ENCODE data around the gene DAPK2.

DAPK2 gene

DNA sequence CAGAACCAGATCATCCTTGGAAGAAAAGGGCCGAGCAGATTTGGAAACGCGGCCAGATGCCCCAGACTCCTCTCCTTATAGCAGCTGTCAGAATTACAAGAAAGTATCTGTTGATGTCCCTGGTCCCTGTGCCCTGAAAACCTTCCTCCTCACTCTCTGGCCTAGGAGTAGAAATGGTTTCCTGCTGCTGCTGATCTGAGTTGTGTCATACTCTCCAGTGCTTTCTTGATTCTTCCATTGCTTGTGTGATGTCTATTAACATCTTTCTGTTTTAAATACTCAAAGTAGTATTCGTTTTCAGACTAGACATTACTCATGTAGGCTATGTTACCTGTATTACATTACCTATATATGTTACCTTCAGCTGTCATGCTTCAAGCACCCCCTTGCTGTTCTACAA lies 185.7 kb downstream of the DAPK2 start:
- Histone ChIP-seq H3K9ac (ENCODE audit: low read length) (no peak overlapping the region), H3K4me1 (ENCODE audit: control insufficient read depth, insufficient read depth, low read depth, low read length) (peaks cover 2% of the 10 kb centered on the region), H3K79me1 (replicated peaks; ENCODE audit: low read length, poor library complexity, severe bottlenecking) (no peaks in the 10 kb centered on the region), H3K4me2 (ENCODE audit: low read length, poor library complexity, severe bottlenecking) (no peak overlapping the region), H2BK15ac (ENCODE audit: low read depth, poor library complexity, severe bottlenecking) (no peak overlapping the region), H2BK120ac (ENCODE audit: low read depth, low read length) (no peak overlapping the region), H3K27ac (ENCODE audit: low read length, poor library complexity, severe bottlenecking) (no peak overlapping the region), H3K36me3 (ENCODE audit: control insufficient read depth in 1 of 2, insufficient read depth in 2 of 2, low read depth in 1 of 2, low read length in 2 of 2) (no peaks in the 10 kb centered on the region), H4K8ac (ENCODE audit: low read length) (no peak overlapping the region), H2AK5ac (ENCODE audit: low read length, severe bottlenecking) (no peak overlapping the region), H3K4me3 (ENCODE audit: insufficient read depth in 1 of 2, low read depth in 1 of 2, low read length in 2 of 2) (no peak overlapping the region), H3K18ac (ENCODE audit: low read depth in 1 of 2, low read length in 2 of 2) (no peak overlapping the region), H3K4ac (ENCODE audit: low read depth in 1 of 2, low read length in 2 of 2) (no peak overlapping the region), H2AFZ (ENCODE audit: low read depth, low read length) (no peak overlapping the region), H3K23ac (ENCODE audit: low read length in 2 of 2) (no peak overlapping the region), H3K14ac (ENCODE audit: low read length in 2 of 2) (no peak overlapping the region), H3K27me3 (ENCODE audit: control insufficient read depth in 1 of 2, insufficient read depth in 1 of 2, low read length in 2 of 2) (peaks cover 10 to 18% of the 10 kb centered on the region in 2 experiments), H3K9me3 (ENCODE audit: control insufficient read depth, low read length) (no peaks in the 10 kb centered on the region), H2BK12ac (ENCODE audit: low read length in 2 of 2) (no peak overlapping the region), H2BK5ac (ENCODE audit: low read depth, low read length, poor library complexity, severe bottlenecking) (no peak overlapping the region), H4K91ac (ENCODE audit: low read length) (no peak overlapping the region)
- WGBS = 77% methylated on average over 4 of the region's 4 CpGs
- DNase-seq = no peak

DNA sequence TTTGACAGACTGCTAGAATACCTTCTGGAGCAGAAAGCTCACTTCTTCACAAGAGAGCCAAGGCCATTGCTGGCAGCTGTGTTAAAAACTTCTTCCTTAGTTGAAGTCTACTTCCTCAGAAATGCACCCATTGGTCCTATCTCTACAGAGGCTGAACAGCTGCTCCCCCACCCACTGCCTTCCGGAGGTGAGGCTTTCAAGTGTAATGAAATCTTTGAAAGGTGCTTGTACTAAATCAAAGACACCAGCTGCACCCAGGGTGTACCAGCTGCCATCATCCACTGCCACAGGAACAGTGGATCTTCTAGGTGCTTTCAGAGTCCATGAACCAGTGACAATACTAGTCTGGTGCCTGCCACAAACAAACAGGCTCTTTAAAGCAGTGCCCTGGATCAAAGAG lies 186.1 kb downstream of the DAPK2 start:
- no peak overlapping the region for H3K23ac ChIP-seq (ENCODE audit: low read length in 2 of 2)
- no peak overlapping the region for H3K14ac ChIP-seq (ENCODE audit: low read length in 2 of 2)
- H3K4me1 ChIP-seq (ENCODE audit: control insufficient read depth, insufficient read depth, low read depth, low read length) = peaks cover 2% of the 10 kb centered on the region

DNA sequence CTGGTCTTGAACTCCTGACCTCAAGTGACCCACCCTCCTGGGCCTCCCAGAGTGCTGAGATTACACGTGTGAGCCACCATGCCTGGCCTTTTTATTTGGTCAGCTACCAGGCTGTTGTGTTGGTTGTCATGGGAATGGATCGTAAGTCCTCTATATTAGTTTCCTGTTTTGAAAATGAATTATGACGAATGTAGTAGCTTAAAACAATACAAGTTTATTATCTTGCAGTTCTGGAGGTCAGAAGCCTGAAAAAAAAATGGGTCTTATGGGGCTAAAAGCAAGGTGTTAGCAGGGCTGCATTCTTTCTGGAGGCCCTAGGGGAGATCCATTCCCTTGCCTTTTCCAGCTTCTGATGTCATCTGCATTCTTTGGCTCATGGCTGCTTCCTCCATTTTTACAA lies 187.4 kb downstream of the DAPK2 start:
- no peak overlapping the region for H3K4me2 ChIP-seq (ENCODE audit: low read length, poor library complexity, severe bottlenecking)
- H4K91ac ChIP-seq (ENCODE audit: low read length) = no peak overlapping the region
- H3K79me1 ChIP-seq (replicated peaks; ENCODE audit: low read length, poor library complexity, severe bottlenecking) = no peaks in the 10 kb centered on the region
- no peaks in the 10 kb centered on the region for H3K9me3 ChIP-seq (ENCODE audit: control insufficient read depth, low read length)
- H3K36me3 ChIP-seq (ENCODE audit: control insufficient read depth in 1 of 2, insufficient read depth in 2 of 2, low read depth in 1 of 2, low read length in 2 of 2) = no peaks in the 10 kb centered on the region
- no peak overlapping the region for H2AK5ac ChIP-seq (ENCODE audit: low read length, severe bottlenecking)
- H3K4ac ChIP-seq (ENCODE audit: low read depth in 1 of 2, low read length in 2 of 2) = no peak overlapping the region
- peaks cover 2% of the 10 kb centered on the region for H3K4me1 ChIP-seq (ENCODE audit: control insufficient read depth, insufficient read depth, low read depth, low read length)
- H3K14ac ChIP-seq (ENCODE audit: low read length in 2 of 2) = no peak overlapping the region
- H3K27me3 ChIP-seq (ENCODE audit: control insufficient read depth in 1 of 2, insufficient read depth in 1 of 2, low read length in 2 of 2) = peaks cover 10% of the 10 kb centered on the region in 2 experiments
- H2BK120ac ChIP-seq (ENCODE audit: low read depth, low read length) = no peak overlapping the region
- peak overlapping the region; percentile 11 for H3K9ac ChIP-seq (ENCODE audit: low read length)
- DNase-seq = peak; percentile 6
- no peak overlapping the region for H3K4me3 ChIP-seq (ENCODE audit: insufficient read depth in 1 of 2, low read depth in 1 of 2, low read length in 2 of 2)
- no peak overlapping the region for H3K27ac ChIP-seq (ENCODE audit: low read length, poor library complexity, severe bottlenecking)
- H2BK12ac ChIP-seq (ENCODE audit: low read length in 2 of 2) = no peak overlapping the region
- H3K18ac ChIP-seq (ENCODE audit: low read depth in 1 of 2, low read length in 2 of 2) = no peak overlapping the region
- 55% methylated on average over 3 of the region's 3 CpGs for WGBS
- no peak overlapping the region for H3K23ac ChIP-seq (ENCODE audit: low read length in 2 of 2)
- no peak overlapping the region for H2BK15ac ChIP-seq (ENCODE audit: low read depth, poor library complexity, severe bottlenecking)
- H2AFZ ChIP-seq (ENCODE audit: low read depth, low read length) = no peak overlapping the region
- no peak overlapping the region for H2BK5ac ChIP-seq (ENCODE audit: low read depth, low read length, poor library complexity, severe bottlenecking)
- H4K8ac ChIP-seq (ENCODE audit: low read length) = no peak overlapping the region

More for the DNA sequence above, 186.1 kb downstream of the DAPK2 start:
- Histone ChIP-seq H3K4ac (ENCODE audit: low read depth in 1 of 2, low read length in 2 of 2) (no peak overlapping the region), H3K18ac (ENCODE audit: low read depth in 1 of 2, low read length in 2 of 2) (no peak overlapping the region), H3K4me3 (ENCODE audit: insufficient read depth in 1 of 2, low read depth in 1 of 2, low read length in 2 of 2) (no peak overlapping the region), H3K9me3 (ENCODE audit: control insufficient read depth, low read length) (no peaks in the 10 kb centered on the region), H2BK12ac (ENCODE audit: low read length in 2 of 2) (no peak overlapping the region), H2AK5ac (ENCODE audit: low read length, severe bottlenecking) (no peak overlapping the region), H3K27me3 (ENCODE audit: control insufficient read depth in 1 of 2, insufficient read depth in 1 of 2, low read length in 2 of 2) (peaks cover 10 to 18% of the 10 kb centered on the region in 2 experiments), H3K27ac (ENCODE audit: low read length, poor library complexity, severe bottlenecking) (no peak overlapping the region), H3K4me2 (ENCODE audit: low read length, poor library complexity, severe bottlenecking) (no peak overlapping the region), H3K36me3 (ENCODE audit: control insufficient read depth in 1 of 2, insufficient read depth in 2 of 2, low read depth in 1 of 2, low read length in 2 of 2) (no peaks in the 10 kb centered on the region), H2BK15ac (ENCODE audit: low read depth, poor library complexity, severe bottlenecking) (no peak overlapping the region), H2AFZ (ENCODE audit: low read depth, low read length) (no peak overlapping the region), H4K8ac (ENCODE audit: low read length) (no peak overlapping the region), H3K9ac (ENCODE audit: low read length) (no peak overlapping the region), H2BK120ac (ENCODE audit: low read depth, low read length) (no peak overlapping the region), H4K91ac (ENCODE audit: low read length) (no peak overlapping the region), H3K79me1 (replicated peaks; ENCODE audit: low read length, poor library complexity, severe bottlenecking) (no peaks in the 10 kb centered on the region), H2BK5ac (ENCODE audit: low read depth, low read length, poor library complexity, severe bottlenecking) (no peak overlapping the region)
- 100% methylated on average over 1 of the region's 1 CpG for WGBS
- no peak for DNase-seq

DNA sequence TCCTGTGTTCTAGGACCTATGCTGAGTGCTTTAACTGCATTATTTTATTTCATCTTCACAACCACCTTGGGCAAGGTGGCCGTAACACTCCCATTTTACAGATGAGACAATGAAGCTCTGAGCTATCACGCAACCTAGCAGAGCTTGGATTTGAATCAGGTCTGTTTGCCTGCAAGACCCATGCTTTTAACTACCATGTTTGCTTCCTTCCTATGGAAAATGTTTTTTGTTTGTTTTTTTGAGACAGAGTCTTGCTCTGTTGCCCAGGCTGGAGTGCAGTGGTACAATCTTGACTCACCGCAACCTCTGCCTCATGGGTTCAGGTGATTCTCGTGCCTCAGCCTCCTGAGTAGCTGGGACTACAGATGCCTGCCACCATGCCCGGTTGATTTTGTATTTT lies 187.8 kb downstream of the DAPK2 start:
- Histone ChIP-seq H2BK15ac (ENCODE audit: low read depth, poor library complexity, severe bottlenecking) (no peak overlapping the region), H3K9ac (ENCODE audit: low read length) (no peak overlapping the region), H3K36me3 (ENCODE audit: control insufficient read depth in 1 of 2, insufficient read depth in 2 of 2, low read depth in 1 of 2, low read length in 2 of 2) (no peaks in the 10 kb centered on the region), H3K4me1 (ENCODE audit: control insufficient read depth, insufficient read depth, low read depth, low read length) (peaks cover 2% of the 10 kb centered on the region), H2BK12ac (ENCODE audit: low read length in 2 of 2) (no peak overlapping the region), H4K8ac (ENCODE audit: low read length) (no peak overlapping the region), H3K18ac (ENCODE audit: low read depth in 1 of 2, low read length in 2 of 2) (no peak overlapping the region), H2BK120ac (ENCODE audit: low read depth, low read length) (no peak overlapping the region), H3K14ac (ENCODE audit: low read length in 2 of 2) (no peak overlapping the region), H3K9me3 (ENCODE audit: control insufficient read depth, low read length) (no peaks in the 10 kb centered on the region), H3K4me2 (ENCODE audit: low read length, poor library complexity, severe bottlenecking) (no peak overlapping the region), H3K4me3 (ENCODE audit: insufficient read depth in 1 of 2, low read depth in 1 of 2, low read length in 2 of 2) (no peak overlapping the region), H2BK5ac (ENCODE audit: low read depth, low read length, poor library complexity, severe bottlenecking) (no peak overlapping the region), H3K27ac (ENCODE audit: low read length, poor library complexity, severe bottlenecking) (no peak overlapping the region), H2AFZ (ENCODE audit: low read depth, low read length) (no peak overlapping the region), H4K91ac (ENCODE audit: low read length) (no peak overlapping the region), H3K4ac (ENCODE audit: low read depth in 1 of 2, low read length in 2 of 2) (no peak overlapping the region), H3K79me1 (replicated peaks; ENCODE audit: low read length, poor library complexity, severe bottlenecking) (no peaks in the 10 kb centered on the region), H3K23ac (ENCODE audit: low read length in 2 of 2) (no peak overlapping the region), H3K27me3 (ENCODE audit: control insufficient read depth in 1 of 2, insufficient read depth in 1 of 2, low read length in 2 of 2) (peaks cover 10% of the 10 kb centered on the region in 2 experiments), H2AK5ac (ENCODE audit: low read length, severe bottlenecking) (no peak overlapping the region)
- WGBS = 88% methylated on average over 5 of the region's 5 CpGs
- no peak for DNase-seq
